Left cardiac atrium (tissue), 4 donors: Measurements from ENCODE around the gene TNS3. TPM values are rescaled to one million over a fixed set of nuclear protein-coding genes. Genes with fewer than 3 reads are reported as not detected.

Source experiments
- ATAC-seq, 2 donors: fragments of 200-7000 bp; cut with Tn5 transposase; one replicate each; pipeline ENCODE4 v1.9.1; 2020; ENCODE audit warnings: mild to moderate bottlenecking in 2 of 2, moderate library complexity in 2 of 2
- DNase-seq: peaks from one replicate; pipeline ENCODE4 v3.0.0-alpha.2; 2020
- intact Hi-C, 2 donors: fragments of 100-400 bp; cut with DNase I; formaldehyde crosslinking; loops; one replicate each; pipeline versions ENCODE4 v1.14.1 to v1.15.1; 2022 to 2023
- total RNA-seq, 2 donors: library from RNA; stranded (reverse); fragmentation: NEBNext Ultra II Directional; extraction: Animal tissue kit (Norgen Biotek cat#: 25700); gene quantifications; one replicate each; pipeline ENCODE4 v1.2.1, GENCODE V29; 2021
- donor health status: DM: no; HTN: yes; CAD: no.
- donor health status: DM: no; HTN: yes; CAD: no; lungs with severe emphysema.
- donor health status: DM: yes; HTN: yes; CAD: no.
- donor health status: Dilated cardiomyopathy.

Gene TNS3
- total RNA-seq, 2 donors from 2014 or later: 51.4 to 66.9 TPM

DNA sequence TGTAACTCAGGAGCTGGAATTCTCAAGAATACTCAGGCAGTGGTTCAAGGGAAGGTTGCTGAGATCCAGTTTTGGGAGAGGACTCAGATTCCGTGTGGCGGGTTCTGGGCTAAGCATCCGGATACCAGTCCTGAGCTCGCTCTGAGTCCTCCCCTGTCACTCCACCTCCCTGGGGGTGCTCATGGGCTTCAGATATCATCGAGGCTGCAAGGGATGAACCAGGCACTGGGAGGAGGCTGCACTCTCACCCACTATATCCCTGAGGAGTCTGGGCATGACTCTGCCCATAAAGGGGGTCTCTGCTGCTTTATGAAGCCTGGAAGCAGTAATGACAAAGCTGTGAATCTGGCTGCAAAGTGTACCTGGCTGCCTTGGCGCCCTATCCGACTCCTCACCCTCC, 188.5 kb downstream of the TNS3 start:
- intact Hi-C loops: no loop called here
- DNase-seq: no peak
- no peak for ATAC-seq

DNA sequence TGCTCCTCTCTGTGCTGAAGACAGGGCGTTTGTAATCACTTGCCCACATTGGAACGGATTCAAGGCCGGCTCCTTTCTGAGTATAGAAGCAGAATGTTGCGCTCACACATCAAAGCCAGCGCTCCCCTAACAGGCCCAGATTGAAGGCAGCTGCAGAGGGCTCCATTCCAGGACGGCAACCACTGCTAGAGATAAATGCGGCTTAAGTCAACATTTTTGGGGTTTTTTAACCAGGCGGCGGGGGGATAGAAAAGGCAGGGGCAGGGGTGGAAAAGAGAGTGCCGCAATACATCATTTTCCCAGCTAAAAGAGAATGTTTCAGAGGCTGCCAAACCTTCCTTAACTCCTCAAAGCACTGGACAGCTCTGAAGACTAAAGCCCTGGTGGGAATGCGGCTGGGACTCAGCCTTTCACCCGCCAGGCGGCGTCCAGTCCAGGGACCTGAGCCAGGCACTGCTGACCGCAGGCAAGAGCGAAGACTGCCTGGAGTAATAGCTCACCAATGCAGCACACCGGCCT, 189.6 kb downstream of the TNS3 start:
- ATAC-seq: peak; percentile 94 to 95
- DNase-seq: peak; percentile 79
- intact Hi-C loops: no loop called here

DNA sequence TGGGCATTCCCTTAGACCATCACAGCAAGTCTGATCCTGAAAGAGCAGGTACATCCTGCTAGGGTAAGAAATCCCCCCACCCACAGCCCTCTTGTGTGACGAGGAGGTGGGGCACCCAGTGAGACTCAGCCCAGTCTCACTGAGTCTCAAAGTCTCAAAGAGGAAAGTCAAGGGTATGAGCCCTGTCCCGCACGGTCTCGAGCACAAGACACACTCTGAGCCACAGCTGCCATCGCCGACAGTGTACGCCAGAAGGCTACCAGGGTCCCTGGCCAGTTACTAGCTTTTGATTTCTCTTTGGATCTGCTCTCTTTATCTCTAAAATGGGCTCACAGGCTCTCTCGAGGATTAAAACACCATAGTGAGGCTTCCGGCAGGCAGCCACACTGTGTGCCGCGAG, 190.2 kb downstream of the TNS3 start:
- intact Hi-C loops: no loop called here
- peak in 1 of 2 donors; percentile 2 for ATAC-seq
- no peak for DNase-seq

- DNase-seq (no peak), ATAC-seq (no peak)
- intact Hi-C loops: no loop called here
Observed at GRCh38 chr7:47390914-47391313, 191.0 kb downstream of the TNS3 start.

DNA sequence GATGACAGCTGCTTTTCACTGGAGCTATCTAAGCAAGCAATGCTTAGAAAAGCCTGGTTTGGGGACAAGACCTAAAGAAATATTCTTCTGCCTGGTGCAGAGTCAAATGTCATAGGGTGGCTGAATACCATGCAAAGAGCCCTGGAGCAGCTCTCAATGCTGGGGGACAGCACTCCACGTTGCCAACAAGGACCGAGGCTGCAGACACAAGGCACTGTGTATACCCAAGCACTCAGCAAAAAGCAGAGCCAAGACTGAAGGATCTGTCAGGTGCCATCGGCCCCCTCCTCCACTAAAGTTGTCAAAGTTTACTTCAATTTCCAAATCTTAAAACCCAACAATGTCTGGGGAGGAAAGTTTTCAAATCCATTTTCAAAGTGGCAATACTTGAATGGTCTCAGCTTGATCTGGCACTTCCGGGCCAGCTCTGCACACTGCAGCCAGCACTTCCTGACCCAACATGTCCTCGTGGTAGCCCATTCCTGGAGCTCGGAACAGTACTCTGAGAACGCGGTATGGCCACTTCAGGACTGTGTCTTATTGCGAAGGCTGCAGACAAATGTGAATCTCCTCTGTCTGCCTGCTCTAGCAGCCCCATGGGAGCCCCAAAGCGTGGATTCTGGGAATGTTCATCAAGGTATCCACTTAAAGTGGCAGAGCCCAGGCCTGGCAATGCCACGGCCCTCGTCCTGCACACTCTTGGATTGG, 191.8 kb downstream of the TNS3 start:
- DNase-seq: no peak
- no peak for ATAC-seq
- intact Hi-C loops: no loop called here

- ATAC-seq (no peak), DNase-seq (no peak)
- intact Hi-C loops: no loop called here
Observed at GRCh38 chr7:47389171-47389922, 192.6 kb downstream of the TNS3 start.

DNA sequence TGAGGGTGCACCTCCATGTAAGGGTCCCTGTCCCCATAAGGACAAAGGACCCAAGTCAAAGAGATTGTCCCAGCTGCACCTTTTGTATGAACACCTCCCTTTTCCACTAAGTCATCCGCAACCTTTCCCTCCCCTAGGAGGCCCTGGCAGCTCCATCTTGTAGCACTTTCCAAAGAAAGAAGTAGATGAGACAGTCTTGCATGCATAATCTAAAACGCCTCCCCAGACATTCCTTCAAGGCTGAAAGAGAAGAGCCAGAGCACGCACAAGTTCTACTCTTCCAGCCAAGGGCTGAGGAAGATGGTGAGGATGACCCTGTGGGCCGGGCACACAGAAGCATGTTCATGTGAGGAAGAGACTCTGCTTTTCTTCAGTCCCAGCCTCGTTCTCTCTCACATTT, 194.4 kb downstream of the TNS3 start:
- DNase-seq (no peak), ATAC-seq (no peak)
- intact Hi-C loops: no loop called here

DNA sequence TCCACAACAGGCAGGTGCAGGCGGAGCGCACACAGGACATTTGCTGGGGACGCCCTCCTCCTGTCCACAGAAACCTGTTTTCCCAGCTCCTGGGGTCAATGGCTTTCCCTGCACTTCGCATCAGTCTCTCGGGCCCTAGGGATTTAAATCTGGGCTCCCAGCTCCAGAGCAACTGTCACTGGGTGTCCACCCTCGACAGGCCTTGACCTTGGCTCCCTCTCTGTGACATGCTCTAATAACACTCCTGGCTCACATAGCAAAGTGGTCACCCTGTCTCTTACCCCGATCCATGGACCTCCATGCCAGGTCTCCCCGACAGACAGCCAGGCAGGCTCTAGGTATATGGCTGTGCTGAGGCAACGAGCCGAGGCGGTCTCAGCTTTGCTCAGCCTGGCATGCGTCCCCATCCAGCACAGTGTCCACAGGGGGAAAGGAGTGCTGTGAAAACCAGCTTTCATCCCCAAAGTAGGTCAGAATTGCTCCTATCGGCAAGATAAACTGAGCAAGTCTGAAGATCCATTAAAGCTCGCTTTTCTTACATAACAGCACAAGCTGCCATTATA, 195.6 kb downstream of the TNS3 start:
- no peak for DNase-seq
- intact Hi-C loops: no loop called here

DNA sequence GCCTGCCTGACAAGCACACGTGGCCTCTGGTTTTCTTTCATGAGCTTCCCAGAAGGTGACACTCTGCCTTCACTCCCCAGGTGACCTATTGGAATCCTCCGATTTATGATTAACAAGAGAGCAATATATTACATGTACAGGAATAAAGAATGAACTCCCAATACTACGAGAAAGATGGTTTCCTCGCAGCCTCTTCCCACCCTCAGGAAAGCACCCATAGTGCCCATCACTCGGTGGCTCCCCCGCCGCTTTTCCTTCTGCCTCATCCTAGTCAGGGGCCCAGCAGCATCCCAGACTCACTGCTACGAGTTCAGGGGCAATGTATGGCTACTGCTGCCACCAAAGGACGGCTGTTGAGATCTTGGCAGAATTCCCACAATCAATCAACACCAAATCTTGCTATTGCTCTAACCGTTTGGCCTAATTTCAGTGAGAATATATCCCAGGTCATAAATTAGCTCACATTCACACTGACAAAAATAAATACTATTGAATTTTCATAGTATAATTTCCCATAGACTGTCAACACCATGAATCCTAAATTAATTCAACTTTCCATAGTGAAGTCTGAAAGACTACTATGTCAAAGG, 196.3 kb downstream of the TNS3 start:
- intact Hi-C loops: no loop called here
- no peak for ATAC-seq
- no peak for DNase-seq

More for the DNA sequence above, 195.6 kb downstream of the TNS3 start:
- ATAC-seq: peak; percentile 8

- DNase-seq (no peak), ATAC-seq (peak in 1 of 2 donors; percentile 12)
- intact Hi-C loops: no loop called here
Observed at GRCh38 chr7:47384755-47385535, 197.0 kb downstream of the TNS3 start.

DNA sequence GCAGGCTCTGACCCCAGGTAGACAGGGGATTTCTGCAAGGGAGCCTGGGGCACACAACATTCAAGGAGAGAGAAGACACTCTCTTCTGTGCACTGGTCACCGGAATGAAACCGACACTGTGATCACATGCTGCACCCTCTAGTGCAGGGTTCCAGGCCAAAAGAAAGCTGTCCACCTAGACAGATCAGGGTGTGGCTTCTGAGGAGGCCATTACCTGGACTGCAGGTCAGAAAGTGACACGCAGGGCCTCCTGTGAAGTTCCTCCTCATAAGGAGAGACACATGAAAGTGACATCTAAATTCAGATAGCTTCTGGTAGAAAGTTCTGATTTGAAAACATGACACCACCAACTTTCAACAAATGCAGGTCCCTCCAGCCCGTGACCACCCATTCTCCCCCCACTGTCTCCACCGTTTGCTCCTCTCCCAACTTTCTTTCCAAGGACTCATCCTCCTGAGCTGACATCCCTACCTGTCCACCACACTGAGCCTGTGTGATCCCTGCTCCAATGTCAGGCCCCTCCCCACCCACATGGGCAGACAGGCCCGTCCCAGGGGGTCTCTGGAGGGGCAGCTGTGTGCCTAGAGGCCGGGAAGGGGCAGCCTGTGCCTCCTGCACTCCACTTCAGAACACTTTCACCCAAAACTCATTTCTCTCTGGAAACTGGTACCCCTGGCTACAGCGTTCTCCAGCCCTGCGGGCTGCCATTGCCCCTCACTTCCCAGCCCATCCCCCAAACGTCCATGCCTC, 198.0 kb downstream of the TNS3 start:
- intact Hi-C loops: no loop called here
- ATAC-seq: no peak
- DNase-seq: no peak

GRCh38 chr7:47383072-47383471, 198.8 kb downstream of the TNS3 start:
- ATAC-seq (peak in 1 of 2 donors; percentile 24), DNase-seq (no peak)
- intact Hi-C loops: no loop called here

DNA sequence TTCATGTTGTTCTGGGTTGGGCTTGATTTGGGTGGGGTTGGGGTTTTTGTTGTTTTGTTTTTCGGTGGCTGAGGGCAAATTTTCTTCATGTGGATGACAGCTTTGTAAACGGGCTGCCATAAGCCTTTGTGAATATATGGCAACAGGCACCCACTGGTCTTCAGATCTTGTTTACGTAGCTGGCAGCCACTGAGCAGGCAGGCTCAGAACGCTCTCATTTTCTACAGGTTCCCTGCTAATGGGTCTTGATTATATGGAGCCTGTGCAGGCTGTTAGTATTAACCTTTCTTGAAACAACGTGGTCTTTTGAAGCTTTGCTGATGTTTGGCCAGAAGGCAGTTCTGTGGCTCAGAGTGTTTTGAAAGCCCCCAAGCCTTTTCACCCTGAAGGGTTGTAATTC, 199.7 kb downstream of the TNS3 start:
- no peak for DNase-seq
- intact Hi-C loops: no loop called here
- no peak for ATAC-seq

- ATAC-seq (no peak), DNase-seq (no peak)
- intact Hi-C loops: no loop called here
Observed at GRCh38 chr7:47381134-47381495, 200.8 kb downstream of the TNS3 start.

- DNase-seq (no peak), ATAC-seq (no peak)
- intact Hi-C loops: no loop called here
Observed at GRCh38 chr7:47380325-47381133, 201.4 kb downstream of the TNS3 start.

DNA sequence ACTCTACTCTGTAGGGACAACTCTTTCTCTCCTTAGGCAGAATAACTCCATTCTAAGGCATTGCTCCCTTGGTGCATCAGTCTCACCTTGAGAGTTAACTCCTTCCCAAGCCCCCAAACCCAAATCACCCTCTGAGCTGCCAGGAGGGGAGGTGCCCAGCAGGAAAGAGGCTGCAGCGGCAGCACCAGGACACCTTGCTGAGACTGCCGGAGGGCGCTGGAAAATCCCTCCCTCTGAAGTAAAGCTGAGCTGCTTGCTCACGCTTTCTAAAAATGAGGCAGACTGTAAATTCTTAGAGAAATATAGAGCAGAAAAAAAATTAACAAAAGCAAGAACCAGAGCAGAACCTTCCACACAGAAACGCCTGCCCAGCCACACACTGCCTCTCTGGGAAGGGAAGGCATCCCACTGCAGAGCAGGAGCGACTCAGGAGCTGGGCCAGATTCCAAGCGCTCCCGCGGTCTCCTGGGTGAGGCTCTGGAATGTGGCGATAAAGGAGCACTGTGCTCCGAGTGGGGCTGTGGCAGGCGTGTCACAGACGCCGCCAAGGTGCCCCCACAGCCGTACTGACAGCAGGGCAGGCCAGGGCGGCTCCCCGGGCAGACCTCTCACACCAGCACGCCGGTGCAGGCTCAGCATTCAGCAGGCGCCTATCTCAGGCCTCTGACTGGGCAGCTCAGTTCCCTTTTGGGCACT, 202.1 kb downstream of the TNS3 start:
- ATAC-seq (peak; percentile 85 to 88), DNase-seq (peak; percentile 79)
- intact Hi-C loops: loop anchor here in 1 of 2 donors (10.0 kb wide), 1 partner anchor 95 kb away; no protein-coding TSS in a partner anchor
